Measurements from ENCODE around the gene TNS3. TPM values are rescaled to one million over a fixed set of nuclear protein-coding genes. Genes with fewer than 3 reads are reported as not detected.

The TNS3 gene
- total RNA-seq, 1 donor from 2014 or later: 168 TPM

- Histone ChIP-seq H3K36me3 (no peaks in the 10 kb centered on the region), H3K27ac (no peak overlapping the region), H3K27me3 (no peaks in the 10 kb centered on the region), H3K9me3 (no peaks in the 10 kb centered on the region), H3K4me1 (peaks cover 20% of the 10 kb centered on the region), H3K4me3 (no peak overlapping the region)
- DNase-seq: no peak
- intact Hi-C loops (cut with DNase I): no loop called here
- no peak for ATAC-seq
- no peak for TF ChIP-seq CTCF (IDR thresholded peaks at IDR 0.05)
These were observed 35.0 kb downstream of the TNS3 start for GRCh38 chr7:47546733-47547494.

- no peak for TF ChIP-seq CTCF (IDR thresholded peaks at IDR 0.05)
- Histone ChIP-seq H3K4me1 (peaks cover 13% of the 10 kb centered on the region), H3K9me3 (no peaks in the 10 kb centered on the region), H3K36me3 (no peaks in the 10 kb centered on the region), H3K4me3 (no peak overlapping the region), H3K27ac (no peak overlapping the region), H3K27me3 (no peaks in the 10 kb centered on the region)
- ATAC-seq (no peak), DNase-seq (no peak)
- intact Hi-C loops (cut with DNase I): no loop called here
These were observed 35.7 kb downstream of the TNS3 start for GRCh38 chr7:47546171-47546570.

- Histone ChIP-seq H3K4me3 (no peak overlapping the region), H3K27me3 (no peaks in the 10 kb centered on the region), H3K4me1 (peaks cover 11% of the 10 kb centered on the region), H3K27ac (no peak overlapping the region), H3K36me3 (no peaks in the 10 kb centered on the region), H3K9me3 (no peaks in the 10 kb centered on the region)
- DNase-seq (no peak), ATAC-seq (no peak)
- intact Hi-C loops (cut with DNase I): no loop called here
- TF ChIP-seq CTCF (IDR thresholded peaks at IDR 0.05): no peak
These were observed 37.5 kb downstream of the TNS3 start for GRCh38 chr7:47544416-47544815.

GRCh38 chr7:47543714-47544113 lies 38.2 kb downstream of the TNS3 start:
- Histone ChIP-seq H3K36me3 (no peaks in the 10 kb centered on the region), H3K4me3 (no peak overlapping the region), H3K4me1 (peaks cover 15% of the 10 kb centered on the region), H3K27ac (no peak overlapping the region), H3K9me3 (no peaks in the 10 kb centered on the region), H3K27me3 (no peaks in the 10 kb centered on the region)
- intact Hi-C loops (cut with DNase I): no loop called here
- no peak for TF ChIP-seq CTCF (IDR thresholded peaks at IDR 0.05)
- DNase-seq (no peak), ATAC-seq (no peak)

GRCh38 chr7:47543056-47543455 lies 38.9 kb downstream of the TNS3 start:
- intact Hi-C loops (cut with DNase I): no loop called here
- ATAC-seq (no peak), DNase-seq (no peak)
- no peak overlapping the region for H3K4me3 ChIP-seq
- H3K9me3 ChIP-seq: no peaks in the 10 kb centered on the region
- no peak overlapping the region for H3K27ac ChIP-seq
- H3K4me1 ChIP-seq: peaks cover 22% of the 10 kb centered on the region
- no peaks in the 10 kb centered on the region for H3K36me3 ChIP-seq
- no peak for TF ChIP-seq CTCF (IDR thresholded peaks at IDR 0.05)
- no peaks in the 10 kb centered on the region for H3K27me3 ChIP-seq
